ENCODE measurements around the gene SHOX.

Gene SHOX

GRCh38 chrX:675279-675954, 44.8 kb downstream of the SHOX start:
- no peak for DNase-seq

GRCh38 chrX:675955-676295, 45.3 kb downstream of the SHOX start:
- DNase-seq, result no peak

DNA sequence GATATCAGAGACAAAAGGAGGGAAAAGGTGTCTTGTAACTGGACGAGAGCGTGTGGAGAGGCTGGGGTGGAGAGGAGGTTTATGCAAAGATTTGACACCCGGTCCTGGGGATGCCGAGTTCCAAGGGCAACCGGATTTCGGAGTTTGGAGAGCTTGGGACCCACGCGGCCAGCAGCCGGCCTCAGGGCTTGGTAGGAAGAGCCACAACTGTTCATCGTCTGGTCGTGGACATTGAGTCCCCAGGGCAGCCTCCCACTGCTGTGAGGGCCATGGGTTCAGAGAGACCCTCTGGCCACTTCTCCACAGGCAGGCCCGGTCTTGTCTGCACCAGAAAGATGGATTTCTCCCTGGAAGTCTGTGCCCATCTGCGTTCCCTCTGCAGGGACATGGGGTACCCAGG, 46.8 kb downstream of the SHOX start:
- no peak for DNase-seq

DNA sequence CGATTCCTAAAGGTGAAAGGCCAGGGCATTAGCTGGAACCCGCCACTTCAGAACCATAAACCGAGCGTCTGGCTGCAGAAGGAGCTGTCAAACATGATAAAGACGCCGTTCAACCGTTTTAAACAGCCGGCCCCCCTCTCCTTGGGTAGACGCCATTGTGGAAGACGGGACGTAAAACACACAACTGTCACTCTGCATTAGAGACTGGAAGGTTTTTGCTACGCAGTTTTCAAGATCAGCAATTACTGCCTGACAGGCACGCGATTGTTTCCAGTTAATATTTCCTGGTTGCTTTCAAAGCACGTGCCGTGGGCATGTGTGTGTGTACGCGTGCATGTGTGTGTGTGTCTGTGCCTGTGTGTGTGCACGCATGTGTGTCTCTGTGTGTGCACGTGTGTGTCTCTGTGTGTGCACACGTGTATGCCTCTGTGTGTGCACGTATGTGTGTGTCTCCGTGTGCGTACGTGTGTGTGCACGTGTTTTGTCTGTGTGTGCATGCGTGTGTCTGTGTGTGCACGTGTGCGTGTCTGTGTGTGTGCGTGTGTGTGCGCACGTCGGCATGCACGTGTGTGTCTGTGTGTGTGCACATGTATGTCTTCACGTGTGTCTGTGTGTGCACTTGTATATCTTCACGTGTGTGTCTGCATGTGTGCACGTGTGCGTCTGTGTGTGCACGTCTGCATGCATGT, 48.8 kb downstream of the SHOX start:
- DNase-seq, result no peak

- DNase-seq, result no peak
These were observed 49.5 kb downstream of the SHOX start for GRCh38 chrX:680062-680461.

DNA sequence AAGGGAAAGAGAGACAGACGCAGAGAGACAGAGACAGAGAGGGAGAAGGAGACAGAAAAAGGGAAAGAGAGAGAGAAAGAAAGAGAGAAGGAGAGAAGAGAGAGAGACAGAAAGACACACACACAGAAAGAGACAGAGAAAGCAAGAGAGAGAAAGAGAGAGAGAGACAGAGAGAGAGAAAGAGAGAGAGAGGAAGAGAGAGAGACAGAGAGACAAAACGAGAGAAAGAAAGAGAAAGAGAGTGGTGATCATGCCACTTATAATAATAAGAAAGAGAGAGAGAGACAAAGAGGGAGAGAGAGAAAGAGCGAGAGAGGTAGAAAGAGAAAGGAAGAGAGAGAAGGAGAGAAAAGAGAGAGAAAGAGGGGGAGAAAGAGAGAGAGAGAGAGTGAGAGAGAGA, 51.4 kb downstream of the SHOX start:
- no peak for DNase-seq

GRCh38 chrX:682892-683291, 52.3 kb downstream of the SHOX start:
- DNase-seq, result no peak

GRCh38 chrX:683576-683975, 53.0 kb downstream of the SHOX start:
- no peak for DNase-seq

GRCh38 chrX:685120-686032, 54.8 kb downstream of the SHOX start:
- DNase-seq, result no peak

GRCh38 chrX:689983-690382, 59.4 kb downstream of the SHOX start:
- no peak for DNase-seq

- DNase-seq, result no peak
These were observed 64.2 kb downstream of the SHOX start for GRCh38 chrX:694800-695199.

- DNase-seq, result no peak
These were observed 67.6 kb downstream of the SHOX start for GRCh38 chrX:698206-698605.

DNA sequence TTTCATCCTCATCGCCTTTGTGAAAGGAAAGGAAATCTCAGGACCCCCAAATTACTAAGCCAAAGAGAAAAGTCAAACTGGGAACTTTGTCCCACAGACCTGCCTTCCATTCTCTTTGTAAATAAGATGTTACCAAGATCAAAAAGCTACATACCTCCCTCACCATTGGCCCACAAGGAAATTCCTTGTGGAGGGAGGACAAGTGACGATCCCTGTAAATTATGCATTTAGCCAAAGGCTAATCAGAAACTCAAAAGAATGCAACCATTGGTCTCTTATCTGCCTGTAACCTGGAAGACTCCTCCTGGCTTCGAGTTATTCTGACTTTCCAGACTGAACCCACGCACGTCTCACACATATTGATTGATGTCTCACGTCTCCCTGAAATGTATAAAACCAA, 70.3 kb downstream of the SHOX start:
- no peak for DNase-seq

DNA sequence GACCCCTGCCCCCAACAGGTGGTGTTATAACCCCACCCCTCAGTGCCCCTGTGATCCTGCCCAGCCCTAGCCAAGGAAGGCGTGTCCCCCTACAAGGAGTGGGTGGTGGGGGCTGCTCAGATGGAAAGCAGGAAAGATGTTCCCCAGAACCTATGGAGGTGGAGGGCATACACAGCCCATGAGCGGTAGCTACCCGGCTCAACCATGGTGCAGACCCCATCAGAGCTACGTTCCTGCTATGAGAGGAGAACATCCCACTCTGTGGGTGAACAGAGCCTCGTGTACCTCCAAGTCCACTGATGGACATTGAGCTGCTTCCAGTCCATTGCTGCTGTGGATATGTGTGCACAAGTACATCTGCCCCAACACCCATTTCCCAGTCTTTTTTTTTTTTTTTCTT, 71.1 kb downstream of the SHOX start:
- DNase-seq, result no peak

- DNase-seq, result no peak
These were observed 72.9 kb downstream of the SHOX start for GRCh38 chrX:703466-703865.

DNA sequence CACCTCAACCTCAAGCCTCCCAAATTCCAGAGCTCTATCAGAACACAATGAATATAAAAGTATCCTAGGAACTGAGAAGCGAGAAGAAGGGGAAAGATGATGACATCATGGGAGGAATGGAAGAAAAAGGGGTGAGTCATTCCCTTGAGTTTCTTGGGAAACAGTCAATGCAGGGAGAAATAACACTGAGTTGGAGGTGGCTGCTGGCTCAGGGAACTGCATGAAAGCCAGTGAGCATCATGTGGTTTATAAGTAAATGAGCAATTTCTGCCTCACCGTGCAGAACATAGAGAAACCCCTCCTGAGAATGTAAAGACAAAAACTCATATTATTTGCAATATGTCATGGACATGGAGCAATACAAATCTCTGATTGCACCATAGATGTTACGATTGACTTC, 73.3 kb downstream of the SHOX start:
- no peak for DNase-seq
